ENCODE results near the gene MGARP. TPM values are rescaled to one million over a fixed set of nuclear protein-coding genes. Genes with fewer than 3 reads are reported as not detected.

The MGARP gene
- total and polyA plus RNA-seq, 2 donors (not counting 1 experiment from before 2014, with no cell fraction given): 15.2 to 18.2 TPM

- Histone ChIP-seq H3K9me3 (ENCODE audit: control insufficient read depth, insufficient read depth, low read depth, low read length) (no peaks in the 10 kb centered on the region), H3K27ac (ENCODE audit: insufficient read depth, low read length) (no peak overlapping the region), H3K79me2 (ENCODE audit: control insufficient read depth, insufficient read depth, low read length) (no peaks in the 10 kb centered on the region), H2AFZ (ENCODE audit: low read length) (no peak overlapping the region), H3K4me2 (ENCODE audit: extremely low read depth, insufficient read depth, low read length) (no peak overlapping the region), H3K9ac (ENCODE audit: insufficient read depth, low read length) (no peak overlapping the region), H4K20me1 (ENCODE audit: control insufficient read depth, extremely low read depth, insufficient read depth, low read length) (no peaks in the 10 kb centered on the region), H3K36me3 (ENCODE audit: control insufficient read depth, insufficient read depth, low read length) (no peaks in the 10 kb centered on the region), H3K27me3 (ENCODE audit: control insufficient read depth, insufficient read depth, low read length) (no peaks in the 10 kb centered on the region), H3K4me1 (ENCODE audit: control insufficient read depth, extremely low read depth, insufficient read depth, low read length) (no peaks in the 10 kb centered on the region), H3K4me3 (replicated peaks in 1 of 4; ENCODE audit: control extremely low read depth in 1 of 4, insufficient read depth in 1 of 4, low read depth in 3 of 4, low read length in 4 of 4) (no peak overlapping the region)
- no peak for TF ChIP-seq EZH2 (IDR thresholded peaks at IDR 0.05; ENCODE audit: low read length, missing control alignments)
- TF ChIP-seq CTCF (conservative IDR thresholded peaks at IDR 0.05 in 1 of 2, IDR thresholded peaks at IDR 0.05 in 1 of 2; ENCODE audit: low read depth in 1 of 2, low read length in 2 of 2): no peak
- DNase-seq (ENCODE audit: low read depth in 2 of 2): no peak
Measured at GRCh38 chr4:139222215-139222614, 57.8 kb downstream of the MGARP start.

GRCh38 chr4:139221687-139222086, 58.3 kb downstream of the MGARP start:
- DNase-seq (ENCODE audit: low read depth in 2 of 2): no peak
- H3K79me2 ChIP-seq (ENCODE audit: control insufficient read depth, insufficient read depth, low read length): no peaks in the 10 kb centered on the region
- no peak overlapping the region for H3K4me3 ChIP-seq (replicated peaks in 1 of 4; ENCODE audit: control extremely low read depth in 1 of 4, insufficient read depth in 1 of 4, low read depth in 3 of 4, low read length in 4 of 4)

GRCh38 chr4:139219450-139220055, 60.5 kb downstream of the MGARP start:
- Histone ChIP-seq H3K4me1 (ENCODE audit: control insufficient read depth, extremely low read depth, insufficient read depth, low read length) (no peaks in the 10 kb centered on the region), H4K20me1 (ENCODE audit: control insufficient read depth, extremely low read depth, insufficient read depth, low read length) (no peaks in the 10 kb centered on the region), H3K79me2 (ENCODE audit: control insufficient read depth, insufficient read depth, low read length) (no peaks in the 10 kb centered on the region), H3K36me3 (ENCODE audit: control insufficient read depth, insufficient read depth, low read length) (no peaks in the 10 kb centered on the region), H3K27ac (ENCODE audit: insufficient read depth, low read length) (no peak overlapping the region), H3K27me3 (ENCODE audit: control insufficient read depth, insufficient read depth, low read length) (no peaks in the 10 kb centered on the region), H3K4me2 (ENCODE audit: extremely low read depth, insufficient read depth, low read length) (no peak overlapping the region), H3K9ac (ENCODE audit: insufficient read depth, low read length) (no peak overlapping the region), H3K9me3 (ENCODE audit: control insufficient read depth, insufficient read depth, low read depth, low read length) (no peaks in the 10 kb centered on the region), H3K4me3 (replicated peaks in 1 of 4; ENCODE audit: control extremely low read depth in 1 of 4, insufficient read depth in 1 of 4, low read depth in 3 of 4, low read length in 4 of 4) (no peak overlapping the region), H2AFZ (ENCODE audit: low read length) (no peak overlapping the region)
- no peak for DNase-seq (ENCODE audit: low read depth in 2 of 2)
- no peak for TF ChIP-seq EZH2 (IDR thresholded peaks at IDR 0.05; ENCODE audit: low read length, missing control alignments)
- TF ChIP-seq CTCF (conservative IDR thresholded peaks at IDR 0.05 in 1 of 2, IDR thresholded peaks at IDR 0.05 in 1 of 2; ENCODE audit: low read depth in 1 of 2, low read length in 2 of 2): no peak

More at GRCh38 chr4:139221687-139222086, 58.3 kb downstream of the MGARP start:
- no peak overlapping the region for H3K4me2 ChIP-seq (ENCODE audit: extremely low read depth, insufficient read depth, low read length)
- no peak overlapping the region for H2AFZ ChIP-seq (ENCODE audit: low read length)
- no peaks in the 10 kb centered on the region for H3K9me3 ChIP-seq (ENCODE audit: control insufficient read depth, insufficient read depth, low read depth, low read length)
- no peaks in the 10 kb centered on the region for H4K20me1 ChIP-seq (ENCODE audit: control insufficient read depth, extremely low read depth, insufficient read depth, low read length)
- no peaks in the 10 kb centered on the region for H3K27me3 ChIP-seq (ENCODE audit: control insufficient read depth, insufficient read depth, low read length)
- H3K36me3 ChIP-seq (ENCODE audit: control insufficient read depth, insufficient read depth, low read length): no peaks in the 10 kb centered on the region
- H3K9ac ChIP-seq (ENCODE audit: insufficient read depth, low read length): no peak overlapping the region
- H3K27ac ChIP-seq (ENCODE audit: insufficient read depth, low read length): no peak overlapping the region
- TF ChIP-seq CTCF (conservative IDR thresholded peaks at IDR 0.05 in 1 of 2, IDR thresholded peaks at IDR 0.05 in 1 of 2; ENCODE audit: low read depth in 1 of 2, low read length in 2 of 2): no peak
- no peak for TF ChIP-seq EZH2 (IDR thresholded peaks at IDR 0.05; ENCODE audit: low read length, missing control alignments)
- no peaks in the 10 kb centered on the region for H3K4me1 ChIP-seq (ENCODE audit: control insufficient read depth, extremely low read depth, insufficient read depth, low read length)

Other genes starting within 250 kb of the MGARP start
- gene ELF2, start 103.0 kb downstream of the MGARP start, total RNA-seq: 42.6 and 51.4 TPM in 2 replicates
- gene ELF2, start 103.0 kb downstream of the MGARP start, polyA plus RNA-seq: 21.9 and 31.2 TPM in 2 replicates
- 23.1 and 25.4 TPM in 2 replicates for gene NAA15, start 21.3 kb upstream of the MGARP start, total RNA-seq
- 28.9 and 30.1 TPM in 2 replicates for gene NAA15, start 21.3 kb upstream of the MGARP start, polyA plus RNA-seq
- 34.7 and 47.9 TPM in 2 replicates for gene NDUFC1, start 22.3 kb upstream of the MGARP start, total RNA-seq
- 36.9 and 40.1 TPM in 2 replicates for gene NDUFC1, start 22.3 kb upstream of the MGARP start, polyA plus RNA-seq
- gene RAB33B, start 173.9 kb upstream of the MGARP start, total RNA-seq: 11.7 and 12.3 TPM in 2 replicates
- 6.5 and 11.4 TPM in 2 replicates for gene RAB33B, start 173.9 kb upstream of the MGARP start, polyA plus RNA-seq

Measured in fibroblast of lung (primary cell).